Measurements from ENCODE around the gene WDR47.
"Not testable (repeated sequence)": the region's sequence is repeated elsewhere in the genome, so short reads cannot be mapped to it uniquely, and the experiment has no call there.

DNA sequence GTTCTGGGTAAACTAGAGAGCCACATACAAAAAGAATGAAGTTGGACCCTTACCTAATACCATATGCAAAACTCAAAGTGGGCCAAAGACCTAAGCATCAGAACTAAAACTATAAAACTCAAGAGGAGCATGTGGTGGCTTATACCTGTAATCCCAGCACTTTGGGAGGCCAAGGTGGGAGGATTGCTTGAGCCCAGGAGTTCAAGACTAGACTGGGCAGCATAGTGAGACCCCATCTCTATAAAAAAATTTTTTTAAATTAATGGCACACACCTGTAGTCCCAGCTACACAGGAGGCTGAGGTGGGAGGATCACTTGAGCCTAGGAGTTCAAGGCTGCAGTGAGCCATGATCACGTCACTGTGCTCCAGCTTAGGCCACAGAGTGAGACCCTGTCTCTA, 114.3 kb downstream of the WDR47 start:
- TF ChIP-seq POLR2AphosphoS5, CTCF, EP300 (IDR thresholded peaks at IDR 0.05): not testable (repeated sequence)

Data from stomach (tissue), 4 donors.